ENCODE measurements around the gene ZNF860.

The ZNF860 gene

DNA sequence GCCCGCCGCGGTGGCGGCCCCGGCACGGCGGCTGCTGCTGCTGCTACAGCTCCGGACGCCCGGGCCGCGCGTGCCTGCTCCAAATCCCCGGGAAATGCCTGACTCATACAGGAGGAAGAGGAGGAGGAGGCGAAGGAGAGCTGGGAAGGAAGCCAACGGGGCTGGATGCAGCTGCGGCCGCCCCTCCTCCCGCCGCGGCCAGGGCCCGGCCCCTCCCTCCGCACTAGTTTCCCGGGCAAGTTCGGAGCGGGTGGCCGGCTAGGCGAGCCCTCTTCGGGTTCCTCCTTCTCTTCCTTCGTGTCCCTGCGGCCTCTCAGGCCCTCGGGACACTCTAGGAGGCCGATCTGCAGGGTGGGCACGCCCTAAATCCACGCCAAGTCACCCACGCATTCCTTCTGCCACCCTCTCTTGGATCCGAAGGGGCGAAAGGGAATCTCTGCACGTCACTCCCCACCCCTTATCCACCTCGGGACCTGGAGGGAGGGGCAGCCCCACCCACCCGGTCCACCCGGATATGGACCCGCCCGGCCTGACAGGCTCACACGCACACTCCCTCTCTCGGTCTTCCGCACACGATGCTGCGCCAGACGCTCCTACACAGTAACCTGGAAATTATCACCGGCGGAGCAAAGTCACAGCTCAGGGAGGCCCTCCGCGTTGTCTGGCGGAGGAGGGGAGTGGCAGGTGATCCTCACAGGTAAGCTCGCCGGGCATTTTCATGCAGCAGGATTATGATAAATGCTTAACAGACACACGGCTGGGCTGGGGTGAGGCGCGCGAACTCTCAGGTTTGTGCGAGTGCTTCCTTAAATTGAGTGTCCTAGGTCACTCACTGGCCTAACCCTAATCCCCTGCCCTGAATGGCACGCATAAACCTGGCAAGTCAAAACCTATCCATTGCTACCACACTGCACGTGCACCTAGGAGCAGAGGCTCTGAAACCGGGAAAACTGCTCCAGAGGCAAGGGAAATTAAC is at the start of gene ZNF860, which contains the start of gene OSBPL10:
Gene ZNF860, plus strand, starts transcription at position 545 of the 976 bp plus-strand sequence. CDS start 7,330 bp downstream, outside the sequence.
Gene OSBPL10, minus strand, starts transcription at position 57 of the 976 bp plus-strand sequence. CDS start 83 bp downstream, outside the sequence.
- peak; percentile 53 for DNase-seq (ENCODE audit: low read depth)

DNA sequence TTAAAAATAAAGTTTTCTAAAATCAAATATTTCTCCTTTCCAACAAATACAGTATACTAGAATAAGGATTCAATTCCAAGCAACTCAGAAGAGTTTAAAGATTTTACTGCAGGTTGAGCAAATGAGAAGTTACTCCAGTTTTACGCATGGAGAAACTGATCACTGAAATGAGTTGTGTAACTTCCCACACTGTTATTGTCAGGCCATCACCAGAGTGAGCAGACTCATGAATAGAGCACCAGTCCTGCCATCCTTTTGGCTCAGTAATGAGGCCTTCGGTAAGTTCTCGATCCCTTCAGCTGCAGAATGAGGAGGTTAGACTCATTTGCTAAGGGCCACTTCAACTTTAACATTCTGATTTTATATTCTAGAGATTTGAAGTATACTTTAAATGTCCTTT is 48.6 kb upstream of the ZNF860 start:
- DNase-seq (ENCODE audit: low read depth) = no peak

DNA sequence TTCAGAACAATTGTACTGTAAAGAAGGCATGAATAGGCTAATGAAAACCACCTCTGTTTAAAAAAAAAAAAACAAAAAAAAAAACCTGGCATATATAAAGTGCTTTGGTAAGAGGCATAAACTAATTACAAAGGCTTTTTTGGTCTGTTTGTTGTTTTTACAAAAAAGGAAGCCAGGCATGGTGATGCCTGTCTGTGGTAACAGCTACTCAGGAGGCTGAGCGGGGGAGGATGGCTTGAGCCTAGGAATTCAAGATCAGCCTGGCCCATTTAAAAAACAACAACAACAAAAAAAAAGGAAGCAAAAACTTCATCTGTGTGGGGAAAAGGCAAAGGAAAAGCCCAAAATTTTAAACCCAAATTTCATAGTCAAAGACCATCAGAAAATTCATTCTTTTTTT is 47.5 kb upstream of the ZNF860 start:
- no peak for DNase-seq (ENCODE audit: low read depth)

DNA sequence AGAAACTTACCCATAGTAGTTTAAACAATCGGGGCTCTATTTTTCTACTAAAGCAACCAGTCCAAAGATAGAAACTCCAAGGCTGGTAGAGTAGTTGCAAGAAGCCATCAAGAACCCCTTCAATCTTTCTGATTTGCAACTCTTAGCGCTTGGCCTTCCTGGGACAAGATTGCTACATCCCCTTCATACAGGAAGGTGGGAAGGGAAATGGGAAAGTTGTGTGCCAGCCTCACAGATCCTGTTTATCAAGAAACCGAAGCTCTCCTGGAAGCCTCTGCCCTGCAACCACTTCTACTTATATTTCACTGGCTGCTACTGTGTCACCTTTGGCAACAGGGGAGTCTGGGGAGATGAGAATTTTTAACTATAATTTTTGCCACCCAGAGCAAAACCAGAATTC is 46.7 kb upstream of the ZNF860 start:
- DNase-seq (ENCODE audit: low read depth) = no peak

DNA sequence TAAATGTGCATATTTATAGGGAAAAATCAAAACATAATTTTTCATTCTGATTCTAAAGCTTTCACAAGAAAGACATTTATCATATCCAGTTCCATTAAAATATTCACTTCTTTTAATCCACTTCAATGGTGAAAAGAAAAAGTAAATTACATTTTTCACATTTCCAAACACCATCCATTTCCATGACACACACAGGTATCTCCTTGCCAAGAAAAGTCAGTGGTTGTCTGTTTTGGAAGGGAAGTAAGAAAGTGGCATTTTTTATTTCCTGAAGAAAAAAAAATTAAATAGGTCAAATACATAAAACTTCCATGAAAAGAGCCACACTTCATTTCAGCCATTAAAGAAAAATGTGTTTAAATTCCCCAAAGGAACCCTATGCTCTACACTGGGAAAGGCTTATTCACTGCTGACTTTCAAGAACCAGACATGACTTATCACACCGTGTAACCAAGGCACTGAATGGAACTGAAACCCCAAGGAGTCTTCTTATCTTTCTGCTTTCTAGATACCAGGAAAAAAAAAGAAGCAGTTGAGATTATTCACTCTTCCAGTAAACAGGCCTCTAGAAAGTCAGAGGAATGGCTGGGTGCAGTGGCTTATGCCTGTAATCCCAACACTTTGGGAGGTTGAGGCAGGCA is 45.0 kb upstream of the ZNF860 start:
- DNase-seq (ENCODE audit: low read depth) = no peak

DNA sequence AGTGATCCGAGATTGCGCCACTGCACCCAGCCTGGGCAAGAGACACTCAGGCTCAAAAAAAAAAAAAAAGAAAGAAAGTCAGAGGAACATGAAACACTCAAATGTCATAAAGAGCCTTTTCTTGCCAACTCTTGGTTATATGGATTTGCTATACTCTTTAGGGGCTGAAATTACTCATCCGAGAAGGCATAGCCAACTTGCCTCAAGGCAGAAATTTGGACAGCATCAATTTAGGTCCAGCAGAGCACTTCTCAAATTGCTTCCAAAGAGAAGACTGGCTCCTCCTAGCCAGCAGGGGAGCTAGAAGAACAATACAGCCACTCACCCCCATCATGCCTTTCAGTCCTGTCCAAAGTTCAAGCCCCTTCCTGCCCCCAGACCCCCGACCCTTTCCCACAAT is 44.3 kb upstream of the ZNF860 start:
- no peak for DNase-seq (ENCODE audit: low read depth)

DNA sequence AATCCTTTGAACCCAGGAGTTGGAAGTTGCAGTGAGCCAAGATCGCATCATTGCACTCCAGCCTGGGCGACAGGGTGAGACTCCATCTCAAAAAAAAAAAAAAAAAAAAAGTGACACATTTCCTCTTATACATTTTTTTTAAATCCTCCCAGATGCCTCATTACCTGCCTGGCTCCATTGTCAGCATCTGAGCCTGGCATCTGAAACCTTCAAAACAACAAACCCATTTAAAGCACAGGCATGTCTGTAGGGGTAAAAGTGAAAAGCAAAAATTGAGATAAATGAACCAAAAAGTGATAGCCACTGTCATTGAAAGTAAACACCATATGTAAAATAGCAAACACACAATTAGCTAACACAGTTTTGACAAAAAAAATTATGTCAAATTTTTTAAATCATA is 39.1 kb upstream of the ZNF860 start:
- DNase-seq (ENCODE audit: low read depth) = no peak

GRCh38 chr3:31943041-31943440 is 38.5 kb upstream of the ZNF860 start:
- DNase-seq (ENCODE audit: low read depth) = no peak

- DNase-seq (ENCODE audit: low read depth) = no peak
Observed at GRCh38 chr3:31945738-31946052, 35.9 kb upstream of the ZNF860 start.

GRCh38 chr3:31946484-31947081 is 35.0 kb upstream of the ZNF860 start:
- DNase-seq (ENCODE audit: low read depth) = no peak

GRCh38 chr3:31947162-31947561 is 34.4 kb upstream of the ZNF860 start:
- DNase-seq (ENCODE audit: low read depth) = no peak

GRCh38 chr3:31947671-31948091 is 33.9 kb upstream of the ZNF860 start:
- DNase-seq (ENCODE audit: low read depth) = no peak

DNA sequence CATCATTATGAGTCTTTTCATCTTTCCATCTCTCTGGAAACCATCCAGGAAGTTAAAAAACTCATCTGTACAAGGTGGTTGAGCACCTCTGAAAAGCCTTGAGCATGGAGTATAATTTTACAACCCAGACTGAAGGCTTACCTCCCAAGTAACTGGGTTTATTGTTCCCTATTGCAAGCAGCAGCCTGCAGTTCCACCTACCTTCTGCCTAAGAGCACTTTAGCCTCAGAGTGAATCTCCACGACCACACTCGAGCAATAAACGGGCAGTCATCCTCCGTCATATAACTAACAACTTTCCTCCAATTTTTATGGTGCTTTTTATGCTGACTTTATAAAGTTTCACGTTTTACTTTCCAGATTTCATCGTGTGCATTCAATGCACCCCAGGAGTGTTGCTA is 33.3 kb upstream of the ZNF860 start:
- no peak for DNase-seq (ENCODE audit: low read depth)

DNA sequence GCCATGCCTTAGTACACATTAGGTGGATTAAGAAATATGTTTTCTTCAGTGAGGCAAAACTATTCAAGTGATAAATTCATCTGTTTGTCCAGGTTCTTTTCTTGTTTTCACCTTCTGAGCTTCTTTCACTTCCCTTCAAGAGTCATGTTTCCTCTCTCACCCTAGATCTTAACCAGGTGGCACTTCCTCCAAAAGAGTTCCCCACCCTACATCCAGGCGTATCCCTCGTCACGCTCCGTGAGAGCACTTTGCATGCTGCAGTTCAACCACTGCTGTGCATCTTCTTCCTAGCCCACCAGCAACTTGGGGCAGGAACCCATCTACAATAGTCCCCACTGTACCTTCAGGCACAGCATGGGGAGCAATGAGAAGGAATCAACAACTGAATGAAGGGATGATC is 29.3 kb upstream of the ZNF860 start:
- no peak for DNase-seq (ENCODE audit: low read depth)

- DNase-seq (ENCODE audit: low read depth) = no peak
Observed at GRCh38 chr3:31953091-31953490, 28.5 kb upstream of the ZNF860 start.

- DNase-seq (ENCODE audit: low read depth) = no peak
Observed at GRCh38 chr3:31953636-31954035, 27.9 kb upstream of the ZNF860 start.

DNA sequence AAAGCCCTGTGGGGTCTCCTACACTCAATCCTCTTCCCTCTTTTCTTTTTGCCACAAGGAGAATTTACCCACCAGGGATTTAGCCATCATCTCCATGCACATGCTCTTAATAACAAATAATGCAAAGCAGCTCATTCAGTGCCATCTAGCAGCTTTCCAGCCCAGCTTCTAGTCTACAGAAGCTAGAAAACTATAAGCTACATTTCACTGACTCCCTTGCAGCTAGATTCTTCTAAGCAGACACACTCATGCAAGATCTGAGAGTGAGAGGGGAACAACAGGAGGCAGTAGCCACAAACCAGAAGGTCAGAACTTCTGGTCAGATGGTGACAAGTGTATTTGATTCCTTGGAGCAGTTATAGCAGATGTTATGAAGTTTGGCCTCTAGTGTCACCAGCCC is 26.0 kb upstream of the ZNF860 start:
- DNase-seq (ENCODE audit: low read depth) = no peak

- DNase-seq (ENCODE audit: low read depth) = no peak
Observed at GRCh38 chr3:31957106-31957505, 24.4 kb upstream of the ZNF860 start.

DNA sequence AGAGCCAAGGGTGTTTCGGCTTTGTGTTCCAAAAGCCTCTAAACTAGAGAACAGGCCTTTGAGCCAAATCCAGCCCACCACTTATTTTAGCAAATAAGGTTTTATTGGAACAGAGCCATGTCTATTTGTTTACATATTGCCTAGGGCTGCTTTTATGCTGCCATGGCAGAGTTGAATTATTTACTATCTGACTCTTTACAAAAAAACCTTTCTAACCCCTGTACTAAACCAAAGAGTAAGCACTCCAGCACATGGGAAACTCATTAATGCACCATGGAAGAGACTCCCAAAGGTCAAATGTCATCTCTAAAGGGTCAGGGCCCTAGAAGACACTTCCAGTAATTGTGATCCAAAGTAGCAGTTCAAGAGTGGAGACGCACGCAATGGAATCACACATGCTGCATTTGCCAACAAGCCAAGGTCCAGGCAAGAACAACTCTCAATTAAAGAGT is 22.8 kb upstream of the ZNF860 start:
- no peak for DNase-seq (ENCODE audit: low read depth)

GRCh38 chr3:31959251-31959650 is 22.3 kb upstream of the ZNF860 start:
- DNase-seq (ENCODE audit: low read depth) = no peak

- no peak for DNase-seq (ENCODE audit: low read depth)
Observed at GRCh38 chr3:31959951-31960792, 21.4 kb upstream of the ZNF860 start.
